ENCODE measurements around the gene HHEX.

HHEX gene

DNA sequence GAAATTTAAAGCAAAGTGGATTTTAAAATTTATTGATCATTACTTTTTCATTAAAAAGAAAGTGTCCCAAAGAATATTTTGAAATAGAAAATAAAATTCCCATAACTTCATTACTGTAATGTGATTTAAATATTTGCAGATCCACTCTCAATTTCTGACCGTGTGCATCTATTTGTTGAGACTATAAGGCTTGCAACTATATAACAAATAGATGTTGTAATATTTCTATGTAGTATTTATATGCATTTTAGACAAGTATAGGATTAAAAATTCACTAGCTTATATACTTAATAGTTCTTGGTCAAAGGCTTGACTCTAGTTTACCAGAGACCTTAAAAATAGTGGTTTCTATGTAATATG, 3.8 kb downstream of the HHEX start:
- DNase-seq: no peak

- no peak for DNase-seq
Measured at GRCh38 chr10:92695679-92696605, 6.2 kb downstream of the HHEX start.

GRCh38 chr10:92696606-92697383, 7.0 kb downstream of the HHEX start:
- DNase-seq: no peak

GRCh38 chr10:92697663-92698511, 8.1 kb downstream of the HHEX start:
- no peak for DNase-seq

DNA sequence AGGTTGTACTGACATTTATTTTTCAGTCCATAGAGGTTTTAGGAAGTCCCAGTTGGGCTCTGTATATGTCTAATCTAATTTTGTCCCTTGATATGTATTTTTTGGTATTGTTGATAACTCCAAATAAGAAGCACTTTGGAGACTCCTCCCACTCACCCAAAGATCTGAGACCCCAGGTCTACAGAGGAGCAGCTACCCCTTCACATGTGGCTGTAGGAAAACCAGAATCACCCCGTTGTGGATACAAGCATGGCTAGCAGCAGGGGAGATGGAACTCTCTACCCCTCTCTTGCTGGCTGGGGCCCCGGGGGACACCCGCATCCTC, 9.4 kb downstream of the HHEX start:
- no peak for DNase-seq

DNA sequence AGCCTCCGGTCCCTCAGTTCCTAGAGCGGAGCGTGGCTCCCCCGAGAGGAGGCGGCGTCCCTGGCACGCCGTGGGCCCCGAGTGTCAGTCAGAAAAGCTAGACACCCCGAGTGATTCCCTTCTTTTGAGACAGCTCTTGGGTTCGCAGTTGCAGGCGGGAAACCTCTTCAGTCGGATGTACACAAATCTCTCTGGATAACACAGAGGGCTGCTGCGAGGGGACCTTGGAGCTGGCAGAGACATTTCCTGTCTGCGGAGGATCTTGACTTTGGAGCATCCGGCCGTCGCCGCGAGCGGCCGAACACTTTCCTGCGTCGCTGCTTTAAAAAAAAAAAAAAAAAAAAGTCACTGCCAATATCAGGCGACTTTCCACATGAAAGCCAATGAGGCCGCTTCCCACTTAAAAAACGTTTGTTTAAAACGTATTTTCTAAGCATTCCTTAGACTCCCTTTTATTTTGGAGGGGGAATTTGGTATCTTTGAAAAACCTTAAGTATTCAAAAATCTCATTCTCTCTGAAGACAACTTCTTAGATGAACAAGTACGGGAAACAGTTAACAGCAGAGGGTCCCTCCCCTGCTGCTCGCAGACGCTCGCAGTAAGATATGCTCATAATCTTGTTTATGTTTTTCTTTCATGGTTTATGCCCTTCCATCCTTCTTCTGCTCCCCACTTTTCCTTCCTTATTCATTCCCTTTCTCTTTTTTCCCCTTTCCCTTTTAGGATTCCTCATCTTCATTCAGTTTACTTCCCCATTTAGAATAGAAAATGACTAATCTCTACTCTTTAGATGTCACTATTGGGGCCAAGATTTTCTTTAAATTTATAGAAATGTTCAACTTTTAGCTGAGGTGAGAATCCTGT, 10.0 kb downstream of the HHEX start:
- no peak for DNase-seq

GRCh38 chr10:92702301-92702916, 12.7 kb downstream of the HHEX start:
- no peak for DNase-seq

- no peak for DNase-seq
Measured at GRCh38 chr10:92712016-92712889, 22.5 kb downstream of the HHEX start.

- DNase-seq: no peak
Measured at GRCh38 chr10:92714152-92714845, 24.5 kb downstream of the HHEX start.

GRCh38 chr10:92714872-92715271, 25.1 kb downstream of the HHEX start:
- no peak for DNase-seq

DNA sequence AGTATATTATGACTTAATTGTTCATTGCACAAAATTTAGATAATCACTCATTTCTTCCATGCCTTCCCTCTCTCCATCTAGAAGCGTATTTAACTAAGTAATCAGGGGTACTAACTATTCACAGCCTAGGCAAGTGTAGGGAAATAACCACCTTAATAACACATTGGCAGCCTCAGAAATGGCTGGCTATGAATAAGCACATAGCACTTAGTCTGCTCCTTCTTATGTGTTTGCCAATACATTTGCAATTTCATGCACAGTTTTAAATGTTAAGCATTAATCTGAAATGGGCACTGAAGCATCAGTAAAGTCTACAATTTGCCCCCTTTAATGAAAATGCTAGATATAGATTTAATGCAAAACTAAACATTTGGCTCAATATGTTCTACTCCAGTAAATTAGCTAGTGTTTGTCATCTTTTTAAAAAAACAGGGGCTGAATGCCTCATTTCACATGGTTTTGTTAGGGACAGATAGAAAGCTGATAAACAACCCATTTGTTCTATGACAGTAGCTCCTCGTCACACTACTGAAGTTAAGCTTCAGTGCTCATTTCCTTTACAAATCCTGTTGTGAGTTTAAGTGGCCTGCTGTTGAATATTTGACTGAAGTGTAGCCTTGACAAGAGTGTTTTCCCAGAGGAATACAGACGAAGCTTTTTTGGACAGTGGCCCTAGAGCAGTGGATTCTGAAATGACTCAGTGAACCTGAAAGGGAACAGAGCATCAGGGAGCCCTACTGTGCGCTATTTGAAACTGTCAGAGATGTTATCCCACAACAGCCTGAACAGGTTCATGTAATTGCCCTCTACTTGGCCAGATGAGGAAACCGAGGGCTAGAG, 30.5 kb downstream of the HHEX start:
- no peak for DNase-seq

GRCh38 chr10:92720831-92721165, 31.0 kb downstream of the HHEX start:
- no peak for DNase-seq

DNA sequence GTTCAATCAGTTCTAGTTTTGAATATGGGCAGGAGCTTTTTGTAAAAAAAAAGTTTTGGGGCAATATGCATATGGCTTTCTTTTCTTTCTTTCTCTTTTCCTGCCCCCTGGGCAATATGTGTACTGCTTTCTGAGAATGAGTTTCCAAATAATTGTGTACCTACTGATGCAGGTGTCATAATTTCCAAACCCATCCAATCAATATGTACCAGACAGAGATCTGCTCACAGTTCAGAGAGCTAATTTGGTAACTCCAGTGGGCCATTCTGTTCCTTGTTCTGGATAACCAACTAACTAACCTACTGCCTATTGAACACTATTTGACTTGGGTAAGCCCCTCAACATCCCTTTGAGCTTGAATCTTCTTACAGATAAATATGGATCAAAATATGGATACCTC, 32.6 kb downstream of the HHEX start:
- DNase-seq: no peak

GRCh38 chr10:92727141-92727540, 37.4 kb downstream of the HHEX start:
- no peak for DNase-seq

GRCh38 chr10:92727550-92727949, 37.8 kb downstream of the HHEX start:
- DNase-seq: no peak

- DNase-seq: no peak
Measured at GRCh38 chr10:92729886-92730285, 40.1 kb downstream of the HHEX start.

- DNase-seq: no peak
Measured at GRCh38 chr10:92732958-92733357, 43.2 kb downstream of the HHEX start.

DNA sequence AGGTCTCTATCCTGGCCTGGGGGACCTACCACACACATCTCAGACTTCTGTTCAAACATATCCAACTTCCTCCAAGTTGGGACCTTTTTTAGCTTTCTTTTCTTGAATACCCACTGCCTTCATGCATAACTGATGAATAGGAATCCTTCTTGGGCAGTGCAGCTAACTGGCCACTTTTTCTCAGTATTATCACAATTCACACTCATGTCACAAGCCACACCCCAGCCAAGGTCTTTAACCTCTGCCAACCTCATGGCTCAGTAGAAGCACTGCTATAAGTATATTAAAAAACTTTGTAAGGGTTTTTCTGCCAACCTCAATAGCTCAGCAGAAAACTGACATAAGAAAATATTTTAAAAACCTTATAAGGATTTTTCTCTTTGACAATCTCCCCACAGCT, 44.5 kb downstream of the HHEX start:
- no peak for DNase-seq

DNA sequence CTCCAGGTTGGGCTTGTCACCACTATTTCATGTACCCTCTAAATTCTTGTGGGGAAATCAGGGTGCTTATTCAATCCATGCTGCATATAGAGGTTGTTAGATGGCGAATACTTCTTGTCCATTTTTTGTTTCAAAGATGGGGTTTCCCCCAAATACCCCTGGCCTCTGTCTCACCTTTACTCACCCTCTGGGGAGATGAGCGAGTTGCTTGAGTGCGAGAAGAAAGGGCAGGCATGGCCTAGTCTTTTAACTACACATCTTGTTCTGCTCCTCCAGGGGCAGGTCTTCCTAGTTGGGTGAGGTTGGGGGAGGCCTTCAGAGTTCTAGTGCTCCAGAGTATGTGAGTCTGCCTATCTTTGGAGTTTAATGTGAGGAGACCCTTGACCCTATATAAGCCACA, 46.2 kb downstream of the HHEX start:
- no peak for DNase-seq
